PC-3 (cell line): ENCODE measurements around the gene SLCO2B1. TPM values are rescaled to one million over a fixed set of nuclear protein-coding genes. Genes with fewer than 3 reads are reported as not detected.

ENCODE experiments used
- ATAC-seq: fragments of 200-7000 bp; cut with Tn5 transposase; 2 replicates; pipeline ENCODE4 v1.9.1; 2020; ENCODE audit warnings: mild to moderate bottlenecking, moderate library complexity
- BruUV-seq: library from RNA; stranded (reverse); fragments of 400-500 nt; replicated peaks from 2 replicates; lab custom pipeline; 2021; lab: Mats Ljungman, UMichigan
- CTCF ChIA-PET: fragments of 300-600 bp; sonication (Branson Sonifier 250); formaldehyde crosslinking; loops from one replicate; lab custom pipeline; 2022; ENCODE audit warnings: antibody characterized with exemption; lab: Charles Lee
- POLR2A ChIA-PET: fragments of 300-600 bp; sonication (Branson Sonifier 250); formaldehyde crosslinking; loops from one replicate; lab custom pipeline; 2022; ENCODE audit warnings: antibody characterized with exemption; ENCODE audit not compliant: unreplicated experiment; lab: Charles Lee
- DNase-seq: peaks from one replicate; pipeline ENCODE4 v3.0.0-alpha.2; 2015
- H2AFZ ChIP-seq: fragments of 300-600 bp; sonication (generic); 2 replicates; pipeline ENCODE4 v1.6.0; 2016; ENCODE audit warnings: antibody characterized with exemption, low read length
- H3F3A ChIP-seq: fragments of 300-600 bp; sonication (generic); one replicate; pipeline ENCODE4 v1.6.0; 2017; ENCODE audit warnings: antibody characterized with exemption, low read length, control low read depth, mild to moderate bottlenecking; ENCODE audit not compliant: unreplicated experiment
- H3K27ac ChIP-seq: fragments of 300-600 bp; sonication (generic); 2 replicates; pipeline ENCODE4 v1.5.1; 2016; ENCODE audit warnings: mild to moderate bottlenecking, low read length
- H3K27me3 ChIP-seq: fragments of 300-600 bp; sonication (generic); 2 replicates; pipeline ENCODE4 v1.6.1; 2016; ENCODE audit warnings: low read length, mixed read lengths
- H3K36me3 ChIP-seq: fragments of 300-600 bp; sonication (generic); 2 replicates; pipeline ENCODE4 v1.6.1; 2016; ENCODE audit warnings: low read depth, mixed run types, low read length, mixed read lengths
- H3K4me1 ChIP-seq: fragments of 300-600 bp; sonication (generic); 2 replicates; pipeline ENCODE4 v1.5.1; 2016; ENCODE audit warnings: low read length; ENCODE audit not compliant: insufficient read depth
- H3K4me2 ChIP-seq: fragments of 300-600 bp; sonication (generic); 2 replicates; pipeline ENCODE4 v1.6.0; 2016; ENCODE audit warnings: low read length
- H3K4me3 ChIP-seq: fragments of 300-600 bp; sonication (generic); 2 replicates; pipeline ENCODE4 v1.5.1; 2016; ENCODE audit warnings: mild to moderate bottlenecking, low read length, mixed read lengths
- H3K79me2 ChIP-seq: fragments of 300-600 bp; sonication (generic); 2 replicates; pipeline ENCODE4 v1.6.1; 2017; ENCODE audit warnings: low read length, mixed read lengths
- H3K9ac ChIP-seq: fragments of 300-600 bp; sonication (generic); 2 replicates; pipeline ENCODE4 v1.6.0; 2016; ENCODE audit warnings: mild to moderate bottlenecking, low read length
- H3K9me2 ChIP-seq: fragments of 300-600 bp; sonication (generic); replicated peaks from 2 replicates; pipeline ENCODE4 v1.6.1; 2016; ENCODE audit warnings: mixed run types, low read length, mixed read lengths
- H3K9me3 ChIP-seq: fragments of 300-600 bp; sonication (generic); 2 replicates; pipeline ENCODE4 v1.6.1; 2016; ENCODE audit warnings: low read length, mixed read lengths
- H4K20me1 ChIP-seq: fragments of 300-600 bp; sonication (generic); 2 replicates; pipeline ENCODE4 v1.6.1; 2016; ENCODE audit warnings: low read length, mixed read lengths
- EZH2 ChIP-seq: fragments of 300-600 bp; sonication (generic); IDR thresholded peaks from one replicate; pipeline ENCODE4 v1.6.1; 2017; ENCODE audit warnings: antibody characterized with exemption, mild to moderate bottlenecking, low read length; ENCODE audit not compliant: unreplicated experiment
- EZH2phosphoT487 ChIP-seq: fragments of 300-600 bp; sonication (generic); IDR thresholded peaks from 2 replicates; pipeline ENCODE4 v1.6.1; 2018; ENCODE audit warnings: mild to moderate bottlenecking, antibody characterized with exemption, low read length, borderline replicate concordance
- intact Hi-C: fragments of 100-400 bp; cut with micrococcal nuclease; formaldehyde crosslinking; loops from 2 replicates; pipeline ENCODE4 v1.9.0; 2023
- total RNA-seq: library from RNA; depleted of rRNA; stranded (reverse); fragments of >200 nt; gene quantifications from 2 replicates; pipeline ENCODE4 v1.2.3, GENCODE V29; 2014
- TF ChIP-seq, protein P1 (sequence below): fragments of 300-600 bp; sonication (generic); conservative IDR thresholded peaks from 2 replicates; pipeline ENCODE4 v1.5.1; 2017; ENCODE audit warnings: antibody characterized with exemption, low read depth, mild to moderate bottlenecking, low read length

The SLCO2B1 gene
- total RNA-seq, 1 experiment from 2014 or later, result not detected

DNA sequence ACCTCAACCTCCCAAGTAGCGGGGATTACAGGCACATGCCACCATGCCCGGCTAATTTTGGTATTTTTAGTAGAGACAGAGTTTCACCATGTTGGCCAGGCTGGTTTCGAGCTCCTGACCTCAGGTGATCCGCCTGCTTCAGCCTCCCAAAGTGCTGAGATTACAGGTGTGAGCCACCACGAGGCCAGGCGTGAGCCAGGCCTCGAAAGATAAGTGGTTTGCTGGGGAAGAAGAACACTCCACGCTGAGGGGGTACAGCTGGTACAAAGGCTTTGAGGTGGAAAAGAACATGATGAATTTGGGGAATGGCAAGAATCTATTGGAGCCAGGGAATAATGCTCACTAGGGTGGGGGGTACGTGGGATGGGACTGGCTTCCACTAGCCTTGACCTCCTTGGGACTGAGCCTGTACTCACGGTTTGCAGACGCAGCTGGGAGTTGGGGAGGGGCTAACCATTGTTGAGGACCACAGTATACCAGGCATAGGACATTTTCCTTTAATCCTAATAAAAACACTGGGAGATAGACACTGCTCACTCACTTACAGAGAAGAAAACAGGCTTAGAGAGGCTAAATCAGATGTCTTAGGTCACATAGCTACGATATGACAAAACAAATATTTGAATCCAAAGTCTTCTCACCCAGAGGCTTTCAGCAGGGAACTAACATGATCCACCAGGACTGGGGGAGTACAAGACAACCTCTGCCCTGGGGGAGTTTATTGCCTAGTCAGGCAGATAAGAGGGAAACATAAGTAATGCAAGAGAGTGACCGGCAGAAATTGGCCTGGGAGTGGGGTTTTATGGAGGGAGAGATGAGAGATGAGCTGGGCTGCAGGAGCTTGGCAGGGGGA, 4.9 kb downstream of the SLCO2B1 start:
- H2AFZ ChIP-seq, result no peak overlapping the region
- intact Hi-C loops, result no loop called here
- H3K27me3 ChIP-seq, result peaks cover 17% of the 10 kb centered on the region
- POLR2A ChIA-PET, result no interaction called here
- H3K79me2 ChIP-seq, result no peaks in the 10 kb centered on the region
- DNase-seq, result no peak
- no peak overlapping the region for H3K9ac ChIP-seq
- H4K20me1 ChIP-seq, result no peaks in the 10 kb centered on the region
- ATAC-seq, result no peak
- TF ChIP-seq, protein P1, sequence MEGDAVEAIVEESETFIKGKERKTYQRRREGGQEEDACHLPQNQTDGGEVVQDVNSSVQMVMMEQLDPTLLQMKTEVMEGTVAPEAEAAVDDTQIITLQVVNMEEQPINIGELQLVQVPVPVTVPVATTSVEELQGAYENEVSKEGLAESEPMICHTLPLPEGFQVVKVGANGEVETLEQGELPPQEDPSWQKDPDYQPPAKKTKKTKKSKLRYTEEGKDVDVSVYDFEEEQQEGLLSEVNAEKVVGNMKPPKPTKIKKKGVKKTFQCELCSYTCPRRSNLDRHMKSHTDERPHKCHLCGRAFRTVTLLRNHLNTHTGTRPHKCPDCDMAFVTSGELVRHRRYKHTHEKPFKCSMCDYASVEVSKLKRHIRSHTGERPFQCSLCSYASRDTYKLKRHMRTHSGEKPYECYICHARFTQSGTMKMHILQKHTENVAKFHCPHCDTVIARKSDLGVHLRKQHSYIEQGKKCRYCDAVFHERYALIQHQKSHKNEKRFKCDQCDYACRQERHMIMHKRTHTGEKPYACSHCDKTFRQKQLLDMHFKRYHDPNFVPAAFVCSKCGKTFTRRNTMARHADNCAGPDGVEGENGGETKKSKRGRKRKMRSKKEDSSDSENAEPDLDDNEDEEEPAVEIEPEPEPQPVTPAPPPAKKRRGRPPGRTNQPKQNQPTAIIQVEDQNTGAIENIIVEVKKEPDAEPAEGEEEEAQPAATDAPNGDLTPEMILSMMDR, result no peak
- TF ChIP-seq EZH2, result no peak
- no peak for TF ChIP-seq EZH2phosphoT487
- no peaks in the 10 kb centered on the region for H3K36me3 ChIP-seq
- no peaks in the 10 kb centered on the region for H3F3A ChIP-seq
- no peaks in the 10 kb centered on the region for H3K9me3 ChIP-seq
- CTCF ChIA-PET, result no interaction called here
- H3K9me2 ChIP-seq, result no peaks in the 10 kb centered on the region
- H3K4me2 ChIP-seq, result no peak overlapping the region
- no peaks in the 10 kb centered on the region for H3K4me1 ChIP-seq
- no peak overlapping the region for H3K4me3 ChIP-seq
- no TSS peak for BruUV-seq
- no peak overlapping the region for H3K27ac ChIP-seq

DNA sequence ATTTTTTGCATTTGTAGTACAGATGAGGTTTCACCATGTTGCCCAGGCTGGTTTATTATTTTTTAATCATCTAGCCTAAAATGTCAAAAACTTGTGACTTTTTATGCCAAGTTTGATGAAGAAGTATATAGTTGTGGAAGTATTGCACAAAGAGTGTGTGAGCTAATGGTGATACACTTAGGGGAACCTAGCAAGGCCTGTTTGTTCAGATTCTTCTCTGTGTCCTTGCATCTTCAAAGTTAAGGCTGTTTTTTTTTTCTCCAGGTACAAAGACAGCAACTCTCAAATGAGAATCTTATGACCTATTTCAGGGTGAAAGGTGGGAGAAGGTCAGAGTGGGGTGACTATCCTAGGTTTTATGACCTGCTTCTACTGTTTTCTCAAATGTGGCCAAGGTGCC, 7.3 kb downstream of the SLCO2B1 start:
- Histone ChIP-seq H3K9ac (no peak overlapping the region), H3K4me1 (no peaks in the 10 kb centered on the region), H3K9me3 (no peaks in the 10 kb centered on the region), H3K27me3 (peaks cover 34% of the 10 kb centered on the region), H3K27ac (no peak overlapping the region), H3F3A (no peaks in the 10 kb centered on the region), H3K36me3 (no peaks in the 10 kb centered on the region), H3K4me2 (no peak overlapping the region), H4K20me1 (no peaks in the 10 kb centered on the region), H3K79me2 (no peaks in the 10 kb centered on the region), H3K9me2 (no peaks in the 10 kb centered on the region), H2AFZ (no peak overlapping the region), H3K4me3 (no peak overlapping the region)
- intact Hi-C loops, result no loop called here
- DNase-seq, result no peak
- POLR2A ChIA-PET, result no interaction called here
- no TSS peak for BruUV-seq
- CTCF ChIA-PET, result no interaction called here
- no peak for TF ChIP-seq EZH2
- TF ChIP-seq, protein P1, result no peak
- TF ChIP-seq EZH2phosphoT487, result no peak
- no peak for ATAC-seq

DNA sequence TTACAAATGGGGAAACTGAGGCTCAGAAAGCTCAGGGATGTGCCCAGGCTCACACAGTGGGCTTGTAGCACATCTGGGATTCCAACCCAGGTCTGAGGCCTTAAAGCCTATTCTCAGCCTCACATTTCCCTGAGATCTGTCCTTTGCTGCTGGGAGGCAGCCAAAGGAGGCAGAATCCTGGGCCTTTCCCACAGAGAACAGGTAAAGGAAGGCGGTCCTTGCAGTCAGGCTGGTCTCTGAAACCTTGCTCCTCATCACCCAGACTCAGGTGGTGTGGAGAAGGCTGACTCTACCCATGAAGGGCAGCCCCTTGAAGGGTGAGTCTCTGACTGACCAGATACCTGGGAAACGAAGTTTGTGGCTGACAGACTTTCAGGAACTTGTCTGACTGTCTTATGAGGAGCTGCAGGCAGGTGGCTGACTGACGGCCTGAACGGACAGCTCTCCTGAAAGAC, 7.8 kb downstream of the SLCO2B1 start:
- no peaks in the 10 kb centered on the region for H3K9me3 ChIP-seq
- H2AFZ ChIP-seq, result no peak overlapping the region
- BruUV-seq, result no TSS peak
- intact Hi-C loops, result no loop called here
- no peaks in the 10 kb centered on the region for H3F3A ChIP-seq
- H3K27ac ChIP-seq, result no peak overlapping the region
- H3K9me2 ChIP-seq, result no peaks in the 10 kb centered on the region
- no peaks in the 10 kb centered on the region for H3K36me3 ChIP-seq
- H3K9ac ChIP-seq, result no peak overlapping the region
- H3K27me3 ChIP-seq, result peaks cover 39% of the 10 kb centered on the region
- TF ChIP-seq, protein P1, result no peak
- TF ChIP-seq EZH2phosphoT487 (no peak), EZH2 (no peak)
- no peaks in the 10 kb centered on the region for H3K79me2 ChIP-seq
- CTCF ChIA-PET, result interaction anchor here (0.5 kb wide), 1 partner anchor 15 kb away, joined by 3 read pairs; no protein-coding TSS in a partner anchor
- no peak overlapping the region for H3K4me3 ChIP-seq
- POLR2A ChIA-PET, result no interaction called here
- H3K4me2 ChIP-seq, result no peak overlapping the region
- DNase-seq, result no peak
- no peak for ATAC-seq
- H4K20me1 ChIP-seq, result no peaks in the 10 kb centered on the region
- no peaks in the 10 kb centered on the region for H3K4me1 ChIP-seq
